SK-N-SH (cell line): ENCODE data around the gene NEIL3. TPM values are rescaled to one million over a fixed set of nuclear protein-coding genes. Genes with fewer than 3 reads are reported as not detected.

Source experiments
- CTCF ChIA-PET: fragments of 300-600, 350-600 bp; formaldehyde crosslinking; extraction: SDS; loops from one replicate; lab custom pipeline; 2021; lab: Yijun Ruan, JAX
- POLR2A ChIA-PET: fragments of 350-600 bp; sonication (Branson Sonifier 250); formaldehyde crosslinking; extraction: SDS; loops from one replicate; lab custom pipeline; 2020; ENCODE audit warnings: antibody characterized with exemption, inconsistent platforms; lab: Yijun Ruan, JAX
- DNase-seq: peaks from one replicate; pipeline ENCODE4 v3.0.0; 2012
- H2AFZ ChIP-seq: fragments of 200-600 bp; sonication (generic); 2 replicates; pipeline ENCODE4 v1.8.1; 2016; ENCODE audit warnings: antibody characterized with exemption, mild to moderate bottlenecking, low read depth
- H3F3A ChIP-seq: fragments of 200-600 bp; sonication (generic); replicated peaks from 2 replicates; pipeline ENCODE3; 2016; ENCODE audit warnings: antibody characterized with exemption, mild to moderate bottlenecking; ENCODE audit not compliant: insufficient read depth
- H3K27ac ChIP-seq, 2 experiments: fragments of 200-500 bp in 1 of 2; fragments of 200-600 bp in 1 of 2; sonication (Bioruptor generic) in 1 of 2; sonication (generic), shearing (Covaris generic) in 1 of 2; 2 replicates each; pipeline versions ENCODE4 v1.5.1 to v1.6.1; 2014 to 2016; ENCODE audit warnings: low read depth in 2 of 2, inconsistent platforms in 1 of 2, low read length in 1 of 2, mild to moderate bottlenecking in 1 of 2, mixed read lengths in 1 of 2
- H3K27me3 ChIP-seq: fragments of 200-600 bp; sonication (generic), shearing (Covaris generic); 2 replicates; pipeline ENCODE4 v1.6.1; 2016; ENCODE audit warnings: mixed run types; ENCODE audit not compliant: insufficient read depth
- H3K36me3 ChIP-seq, 2 experiments: fragments of 200-500 bp in 1 of 2; fragments of 200-600 bp in 1 of 2; sonication (Bioruptor generic) in 1 of 2; sonication (generic) in 1 of 2; replicated peaks in 1 of 2; 2 replicates each; pipeline versions ENCODE3 to v1.5.1; 2014 to 2016; ENCODE audit warnings: low read length in 1 of 2, mild to moderate bottlenecking in 1 of 2; ENCODE audit not compliant: insufficient read depth in 2 of 2, control insufficient read depth in 1 of 2
- H3K4me1 ChIP-seq, 2 experiments: fragments of 200-500 bp in 1 of 2; fragments of 200-600 bp in 1 of 2; sonication (Bioruptor generic) in 1 of 2; sonication (generic), shearing (Covaris generic) in 1 of 2; 2 replicates each; pipeline versions ENCODE4 v1.5.1 to v1.6.1; 2014 to 2016; ENCODE audit warnings: low read depth in 1 of 2, low read length in 1 of 2, mixed run types in 1 of 2; ENCODE audit not compliant: insufficient read depth in 2 of 2, control insufficient read depth in 1 of 2
- H3K4me2 ChIP-seq: fragments of 200-600 bp; sonication (generic), shearing (Covaris generic); 2 replicates; pipeline ENCODE4 v1.6.1; 2017; ENCODE audit warnings: mixed run types
- H3K4me3 ChIP-seq, 2 experiments: fragments of 200-500 bp in 1 of 2; fragments of 200-600 bp in 1 of 2; sonication (Bioruptor generic) in 1 of 2; sonication (generic), shearing (Covaris generic) in 1 of 2; 2 replicates each; pipeline versions ENCODE4 v1.5.1 to v1.8.1; 2014 to 2016; ENCODE audit warnings: low read depth in 2 of 2, inconsistent platforms in 1 of 2, low read length in 1 of 2, mild to moderate bottlenecking in 1 of 2, mixed read lengths in 1 of 2, moderate library complexity in 1 of 2
- H3K79me2 ChIP-seq: fragments of 200-600 bp; sonication (generic); 2 replicates; pipeline ENCODE4 v1.8.1; 2017; ENCODE audit warnings: mild to moderate bottlenecking; ENCODE audit not compliant: insufficient read depth
- H3K9ac ChIP-seq: fragments of 200-600 bp; sonication (generic); 2 replicates; pipeline ENCODE4 v1.6.1; 2017; ENCODE audit warnings: mixed run types
- H3K9me2 ChIP-seq: fragments of 200-600 bp; sonication (generic); 2 replicates; pipeline ENCODE4 v1.6.1; 2017; ENCODE audit warnings: mixed run types
- H3K9me3 ChIP-seq: fragments of 200-600 bp; sonication (generic); 2 replicates; pipeline ENCODE4 v1.6.1; 2017; ENCODE audit warnings: mixed run types, mild to moderate bottlenecking, moderate library complexity
- H4K20me1 ChIP-seq: fragments of 200-600 bp; sonication (generic); 2 replicates; pipeline ENCODE4 v1.6.1; 2017; ENCODE audit warnings: mild to moderate bottlenecking, mixed run types; ENCODE audit not compliant: insufficient read depth
- ELF1 ChIP-seq: IDR thresholded peaks from 2 replicates; pipeline ENCODE4 v1.4.0; 2012
- EP300 ChIP-seq, 2 experiments: IDR thresholded peaks; 2 replicates each; pipeline versions ENCODE4 v1.4.0 to v1.6.1; 2012; ENCODE audit warnings: borderline replicate concordance in 1 of 2, low read depth in 1 of 2, low read length in 1 of 2
- FOSL2 ChIP-seq: IDR thresholded peaks from 2 replicates; pipeline ENCODE4 v1.4.0; 2012; ENCODE audit warnings: low read depth, mild to moderate bottlenecking, moderate library complexity, borderline replicate concordance
- FOXJ3 ChIP-seq: sonication (generic); formaldehyde crosslinking; IDR thresholded peaks from 2 replicates; pipeline ENCODE4 v1.5.1; 2020; ENCODE audit warnings: mild to moderate bottlenecking, missing genetic modification reagents
- FOXM1 ChIP-seq: IDR thresholded peaks from 2 replicates; pipeline ENCODE4 v1.4.0; 2012; ENCODE audit warnings: low read depth, mild to moderate bottlenecking
- GABPA ChIP-seq: IDR thresholded peaks from 2 replicates; pipeline ENCODE4 v1.4.0; 2012; ENCODE audit warnings: low read depth, mild to moderate bottlenecking
- GATA2 ChIP-seq: sonication (generic); formaldehyde crosslinking; IDR thresholded peaks from 2 replicates; pipeline ENCODE4 v1.5.0; 2020; ENCODE audit warnings: mild to moderate bottlenecking, missing genetic modification reagents
- JUND ChIP-seq: IDR thresholded peaks from 2 replicates; pipeline ENCODE4 v1.4.0; 2012
- MEF2A ChIP-seq: IDR thresholded peaks from 2 replicates; pipeline ENCODE4 v1.4.0; 2012; ENCODE audit warnings: low read depth, borderline replicate concordance
- POLR2AphosphoS5 ChIP-seq: IDR thresholded peaks from 2 replicates; pipeline ENCODE4 v1.6.1; 2012; ENCODE audit warnings: low read depth, low read length
- RAD21 ChIP-seq: IDR thresholded peaks from 2 replicates; pipeline ENCODE4 v1.6.1; 2012; ENCODE audit warnings: mild to moderate bottlenecking, low read length
- RCOR1 ChIP-seq: fragments of 150-350 bp; IDR thresholded peaks from 2 replicates; pipeline ENCODE4 v1.6.1; 2017; ENCODE audit warnings: antibody characterized with exemption, low read length
- RFX5 ChIP-seq: IDR thresholded peaks from 2 replicates; pipeline ENCODE4 v1.6.1; 2012; ENCODE audit warnings: mild to moderate bottlenecking, improper control_type of control experiment, low read length
- RXRA ChIP-seq: IDR thresholded peaks from 2 replicates; pipeline ENCODE4 v1.4.0; 2012; ENCODE audit warnings: low read depth, mild to moderate bottlenecking, borderline replicate concordance
- SIN3A ChIP-seq: IDR thresholded peaks from 2 replicates; pipeline ENCODE4 v1.6.1; 2012; ENCODE audit warnings: low read depth, mild to moderate bottlenecking, low read length, moderate library complexity, borderline replicate concordance
- SMC3 ChIP-seq: IDR thresholded peaks from 2 replicates; pipeline ENCODE4 v1.6.1; 2012; ENCODE audit warnings: low read depth, low read length, improper control_type of control experiment
- TAF1 ChIP-seq: IDR thresholded peaks from 2 replicates; pipeline ENCODE4 v1.6.1; 2012; ENCODE audit warnings: low read depth, mild to moderate bottlenecking, low read length, moderate library complexity, borderline replicate concordance
- TCF12 ChIP-seq: IDR thresholded peaks from 2 replicates; pipeline ENCODE4 v1.4.0; 2012
- YY1 ChIP-seq: IDR thresholded peaks from 2 replicates; pipeline ENCODE4 v1.4.0; 2012; ENCODE audit warnings: low read depth, mild to moderate bottlenecking
- WGBS: methylation state at CpG from one replicate; pipeline ENCODE4 v1.1.6; 2017; ENCODE audit warnings: low lambda C conversion rate; 5-methylcytosine and 5-hydroxymethylcytosine counted together
- polyA plus RNA-seq, 3 experiments: library from polyadenylated mRNA; depleted of rRNA; stranded (reverse); fragments of >200 nt; gene quantifications; 2 replicates each; pipeline ENCODE4 v1.2.3, GENCODE V29; 2012
- TF ChIP-seq, protein P1 (sequence below): IDR thresholded peaks from 2 replicates; pipeline ENCODE4 v1.4.0; 2012; ENCODE audit warnings: low read depth, borderline replicate concordance
- TF ChIP-seq, protein P2 (sequence below): fragments of 150-350 bp; IDR thresholded peaks from 2 replicates; pipeline ENCODE4 v1.6.1; 2017; ENCODE audit warnings: antibody characterized with exemption, low read length, low read depth, borderline replicate concordance
- TF ChIP-seq, protein P3 (sequence below): IDR thresholded peaks from 2 replicates; pipeline ENCODE4 v1.6.1; 2012; ENCODE audit warnings: mild to moderate bottlenecking, low read depth, low read length, moderate library complexity
- TF ChIP-seq, protein P4 (sequence below): IDR thresholded peaks from 2 replicates; pipeline ENCODE4 v1.4.0; 2012; ENCODE audit warnings: low read depth
- TF ChIP-seq, protein P5 (sequence below): fragments of 150-350 bp; IDR thresholded peaks from 2 replicates; pipeline ENCODE4 v1.6.1; 2016; ENCODE audit warnings: mild to moderate bottlenecking, low read depth, low read length

The NEIL3 gene
- polyA plus RNA-seq, 1 of the 3 experiments (the other 2 are of a cell fraction): 3.6 TPM

DNA sequence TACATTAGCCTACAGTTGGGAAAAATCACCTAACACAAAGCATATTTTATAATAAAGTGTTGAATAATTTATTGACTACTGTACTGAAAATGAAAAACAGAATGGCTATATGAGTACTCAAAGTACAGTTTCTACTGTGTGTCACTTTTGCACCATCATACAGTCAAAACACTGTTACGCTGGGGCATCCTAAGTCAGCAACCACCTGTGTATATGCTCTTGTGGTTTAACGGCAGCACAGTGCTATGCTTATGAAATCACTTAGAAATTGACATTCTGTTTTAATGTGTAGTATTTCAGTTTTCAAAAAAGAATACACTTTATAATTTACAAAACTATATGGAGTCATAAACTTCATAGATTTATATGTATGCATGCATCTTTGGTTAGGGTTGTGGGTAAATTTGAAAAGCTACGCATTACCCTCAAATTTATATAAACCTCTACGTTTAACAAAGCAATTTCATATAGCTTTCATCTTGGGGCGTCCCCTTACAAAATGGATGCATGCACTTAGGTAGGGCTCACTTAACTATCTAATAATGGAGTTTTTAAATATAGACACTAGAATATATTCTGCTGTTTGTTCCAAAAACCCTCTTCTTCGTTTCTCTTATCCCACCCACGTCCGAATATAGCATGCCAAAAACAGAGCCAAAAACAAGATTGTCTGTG is 690 bp upstream of the NEIL3 start (continued):
- no peak for TF ChIP-seq RXRA
- no peak for TF ChIP-seq SMC3
- no peak for TF ChIP-seq GATA2 (CRISPR knock-in tag)
- no peak for TF ChIP-seq POLR2AphosphoS5
- TF ChIP-seq FOSL2: no peak
- no peak for TF ChIP-seq JUND
- TF ChIP-seq, protein P1, sequence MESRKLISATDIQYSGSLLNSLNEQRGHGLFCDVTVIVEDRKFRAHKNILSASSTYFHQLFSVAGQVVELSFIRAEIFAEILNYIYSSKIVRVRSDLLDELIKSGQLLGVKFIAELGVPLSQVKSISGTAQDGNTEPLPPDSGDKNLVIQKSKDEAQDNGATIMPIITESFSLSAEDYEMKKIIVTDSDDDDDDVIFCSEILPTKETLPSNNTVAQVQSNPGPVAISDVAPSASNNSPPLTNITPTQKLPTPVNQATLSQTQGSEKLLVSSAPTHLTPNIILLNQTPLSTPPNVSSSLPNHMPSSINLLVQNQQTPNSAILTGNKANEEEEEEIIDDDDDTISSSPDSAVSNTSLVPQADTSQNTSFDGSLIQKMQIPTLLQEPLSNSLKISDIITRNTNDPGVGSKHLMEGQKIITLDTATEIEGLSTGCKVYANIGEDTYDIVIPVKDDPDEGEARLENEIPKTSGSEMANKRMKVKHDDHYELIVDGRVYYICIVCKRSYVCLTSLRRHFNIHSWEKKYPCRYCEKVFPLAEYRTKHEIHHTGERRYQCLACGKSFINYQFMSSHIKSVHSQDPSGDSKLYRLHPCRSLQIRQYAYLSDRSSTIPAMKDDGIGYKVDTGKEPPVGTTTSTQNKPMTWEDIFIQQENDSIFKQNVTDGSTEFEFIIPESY: no peak

DNA sequence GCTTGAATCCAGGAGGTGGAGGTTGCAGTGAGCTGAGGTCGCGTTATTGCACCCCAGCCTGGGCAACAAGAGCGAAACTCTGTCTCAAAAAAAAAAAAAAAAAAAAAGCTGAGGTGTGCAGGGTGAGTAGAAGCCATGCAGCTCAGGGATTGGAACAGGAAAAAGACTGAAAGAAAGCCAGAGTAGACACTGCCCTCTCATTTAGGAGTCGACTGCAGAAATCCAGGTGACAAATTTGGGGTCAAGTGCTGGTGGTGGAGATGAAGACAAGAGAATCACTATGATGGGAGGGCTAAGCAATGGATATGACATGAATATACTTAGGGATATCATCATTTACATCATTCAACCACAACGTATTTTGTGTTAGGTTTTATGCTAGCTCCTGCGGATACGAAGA is 1.9 kb downstream of the NEIL3 start:
- Histone ChIP-seq H3K36me3 (no peaks in the 10 kb centered on the region), H3K79me2 (peaks cover 65% of the 10 kb centered on the region), H3K9me3 (no peaks in the 10 kb centered on the region), H3K9me2 (no peaks in the 10 kb centered on the region), H3F3A (peaks cover 4% of the 10 kb centered on the region), H3K27me3 (no peaks in the 10 kb centered on the region), H3K4me1 (peaks cover 5 to 13% of the 10 kb centered on the region in 2 experiments; a peak in 2 of 4 replicates), H2AFZ (0 out of 2 replicates have a peak overlapping the region, but pooled peaks have one; percentile 70), H3K4me2 (peak overlapping the region; percentile 1; the same call in 1 of the 2 replicates), H4K20me1 (no peaks in the 10 kb centered on the region), H3K4me3 (no peak overlapping the region; a peak in 1 of 4 replicates), H3K9ac (no peak overlapping the region), H3K27ac (no peak overlapping the region; a peak in 1 of 4 replicates)
- ChIA-PET CTCF (interaction anchor here (1.1 to 2.7 kb wide), 3 partner anchors 10 to 61 kb away, joined by 4 to 8 read pairs (median 6); no protein-coding TSS in a partner anchor), POLR2A (interaction anchor here (0.6 kb wide), 1 partner anchor 245 kb away, joined by 3 read pairs; no protein-coding TSS in a partner anchor)
- TF ChIP-seq TAF1 (no peak), YY1 (no peak), MEF2A (no peak), RXRA (no peak), SMC3 (no peak), FOXJ3 (CRISPR knock-in tag) (no peak), TCF12 (no peak), ELF1 (no peak), SIN3A (no peak), RFX5 (no peak), GABPA (no peak), FOXM1 (no peak), EP300 (IDR thresholded peaks at IDR 0.05; ENCODE audit: borderline replicate concordance in 1 of 2, low read depth in 1 of 2, low read length in 1 of 2) (no peak), RCOR1 (no peak), RAD21 (no peak)
- TF ChIP-seq, protein P2, sequence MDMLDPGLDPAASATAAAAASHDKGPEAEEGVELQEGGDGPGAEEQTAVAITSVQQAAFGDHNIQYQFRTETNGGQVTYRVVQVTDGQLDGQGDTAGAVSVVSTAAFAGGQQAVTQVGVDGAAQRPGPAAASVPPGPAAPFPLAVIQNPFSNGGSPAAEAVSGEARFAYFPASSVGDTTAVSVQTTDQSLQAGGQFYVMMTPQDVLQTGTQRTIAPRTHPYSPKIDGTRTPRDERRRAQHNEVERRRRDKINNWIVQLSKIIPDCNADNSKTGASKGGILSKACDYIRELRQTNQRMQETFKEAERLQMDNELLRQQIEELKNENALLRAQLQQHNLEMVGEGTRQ: no peak
- TF ChIP-seq, protein P3, sequence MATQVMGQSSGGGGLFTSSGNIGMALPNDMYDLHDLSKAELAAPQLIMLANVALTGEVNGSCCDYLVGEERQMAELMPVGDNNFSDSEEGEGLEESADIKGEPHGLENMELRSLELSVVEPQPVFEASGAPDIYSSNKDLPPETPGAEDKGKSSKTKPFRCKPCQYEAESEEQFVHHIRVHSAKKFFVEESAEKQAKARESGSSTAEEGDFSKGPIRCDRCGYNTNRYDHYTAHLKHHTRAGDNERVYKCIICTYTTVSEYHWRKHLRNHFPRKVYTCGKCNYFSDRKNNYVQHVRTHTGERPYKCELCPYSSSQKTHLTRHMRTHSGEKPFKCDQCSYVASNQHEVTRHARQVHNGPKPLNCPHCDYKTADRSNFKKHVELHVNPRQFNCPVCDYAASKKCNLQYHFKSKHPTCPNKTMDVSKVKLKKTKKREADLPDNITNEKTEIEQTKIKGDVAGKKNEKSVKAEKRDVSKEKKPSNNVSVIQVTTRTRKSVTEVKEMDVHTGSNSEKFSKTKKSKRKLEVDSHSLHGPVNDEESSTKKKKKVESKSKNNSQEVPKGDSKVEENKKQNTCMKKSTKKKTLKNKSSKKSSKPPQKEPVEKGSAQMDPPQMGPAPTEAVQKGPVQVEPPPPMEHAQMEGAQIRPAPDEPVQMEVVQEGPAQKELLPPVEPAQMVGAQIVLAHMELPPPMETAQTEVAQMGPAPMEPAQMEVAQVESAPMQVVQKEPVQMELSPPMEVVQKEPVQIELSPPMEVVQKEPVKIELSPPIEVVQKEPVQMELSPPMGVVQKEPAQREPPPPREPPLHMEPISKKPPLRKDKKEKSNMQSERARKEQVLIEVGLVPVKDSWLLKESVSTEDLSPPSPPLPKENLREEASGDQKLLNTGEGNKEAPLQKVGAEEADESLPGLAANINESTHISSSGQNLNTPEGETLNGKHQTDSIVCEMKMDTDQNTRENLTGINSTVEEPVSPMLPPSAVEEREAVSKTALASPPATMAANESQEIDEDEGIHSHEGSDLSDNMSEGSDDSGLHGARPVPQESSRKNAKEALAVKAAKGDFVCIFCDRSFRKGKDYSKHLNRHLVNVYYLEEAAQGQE: no peak
- TF ChIP-seq, protein P4, sequence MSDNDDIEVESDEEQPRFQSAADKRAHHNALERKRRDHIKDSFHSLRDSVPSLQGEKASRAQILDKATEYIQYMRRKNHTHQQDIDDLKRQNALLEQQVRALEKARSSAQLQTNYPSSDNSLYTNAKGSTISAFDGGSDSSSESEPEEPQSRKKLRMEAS: no peak
- TF ChIP-seq, protein P5, sequence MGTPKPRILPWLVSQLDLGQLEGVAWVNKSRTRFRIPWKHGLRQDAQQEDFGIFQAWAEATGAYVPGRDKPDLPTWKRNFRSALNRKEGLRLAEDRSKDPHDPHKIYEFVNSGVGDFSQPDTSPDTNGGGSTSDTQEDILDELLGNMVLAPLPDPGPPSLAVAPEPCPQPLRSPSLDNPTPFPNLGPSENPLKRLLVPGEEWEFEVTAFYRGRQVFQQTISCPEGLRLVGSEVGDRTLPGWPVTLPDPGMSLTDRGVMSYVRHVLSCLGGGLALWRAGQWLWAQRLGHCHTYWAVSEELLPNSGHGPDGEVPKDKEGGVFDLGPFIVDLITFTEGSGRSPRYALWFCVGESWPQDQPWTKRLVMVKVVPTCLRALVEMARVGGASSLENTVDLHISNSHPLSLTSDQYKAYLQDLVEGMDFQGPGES: no peak
- DNase-seq: no peak
- 76% methylated on average over 7 of the region's 7 CpGs for whole genome bisulfite sequencing
